A673 (cell line): ENCODE results near the gene RASAL2. TPM values are rescaled to one million over a fixed set of nuclear protein-coding genes. Genes with fewer than 3 reads are reported as not detected.

Experiments
- BruUV-seq: library from RNA; stranded (reverse); fragments of 400-500 nt; replicated peaks from 2 replicates; lab custom pipeline; 2021; lab: Mats Ljungman, UMichigan
- CTCF ChIA-PET: fragments of 300-600 bp; sonication (Branson Sonifier 250); formaldehyde crosslinking; loops from one replicate; lab custom pipeline; 2022; ENCODE audit warnings: antibody characterized with exemption; lab: Charles Lee
- POLR2A ChIA-PET: fragments of 300-600 bp; sonication (Branson Sonifier 250); formaldehyde crosslinking; loops from one replicate; lab custom pipeline; 2022; ENCODE audit warnings: antibody characterized with exemption; ENCODE audit not compliant: low non-redundant PET; lab: Charles Lee
- DNase-seq: peaks from one replicate; pipeline ENCODE4 v3.0.0-alpha.2; 2015; ENCODE audit warnings: low spot score
- H3K27ac ChIP-seq: fragments of 200-600 bp; sonication (generic); 2 replicates; pipeline ENCODE4 v1.5.1; 2016; ENCODE audit warnings: mixed run types, low read depth, mild to moderate bottlenecking, mixed read lengths, antibody characterized with exemption, low read length; ENCODE audit not compliant: poor library complexity, severe bottlenecking
- H3K27me3 ChIP-seq: fragments of 200-600 bp; sonication (generic); replicated peaks from 2 replicates; pipeline ENCODE4 v1.6.1; 2017; ENCODE audit warnings: mixed run types, low read depth, mild to moderate bottlenecking, mixed read lengths, antibody characterized with exemption, low read length; ENCODE audit not compliant: insufficient read depth, poor library complexity
- H3K36me3 ChIP-seq: fragments of 200-600 bp; sonication (generic); 2 replicates; pipeline ENCODE4 v1.6.1; 2016; ENCODE audit warnings: mixed run types, mild to moderate bottlenecking, mixed read lengths, antibody characterized with exemption, low read length; ENCODE audit not compliant: insufficient read depth, poor library complexity, severe bottlenecking
- H3K4me1 ChIP-seq: fragments of 200-600 bp; sonication (generic); 2 replicates; pipeline ENCODE4 v1.6.1; 2017; ENCODE audit warnings: mixed run types, mild to moderate bottlenecking, mixed read lengths, antibody characterized with exemption, low read length; ENCODE audit not compliant: insufficient read depth, poor library complexity, severe bottlenecking
- H3K4me3 ChIP-seq: fragments of 200-600 bp; sonication (generic); 2 replicates; pipeline ENCODE4 v1.5.1; 2016; ENCODE audit warnings: low read depth, mixed run types, mild to moderate bottlenecking, mixed read lengths, low read length; ENCODE audit not compliant: poor library complexity, severe bottlenecking
- H3K9me3 ChIP-seq: fragments of 200-600 bp; sonication (generic); 2 replicates; pipeline ENCODE4 v1.6.1; 2016; ENCODE audit warnings: mixed run types, low read depth, mild to moderate bottlenecking, mixed read lengths, antibody characterized with exemption, low read length; ENCODE audit not compliant: poor library complexity, severe bottlenecking
- CTCF ChIP-seq: fragments of 300-800, 200-600 bp; sonication (generic); conservative IDR thresholded peaks from 2 replicates; pipeline ENCODE4 v1.5.1; 2017; ENCODE audit warnings: low read depth, mild to moderate bottlenecking, antibody characterized with exemption, low read length, moderate library complexity, mixed read lengths
- EZH2 ChIP-seq: fragments of 200-600 bp; sonication (generic); IDR thresholded peaks from 2 replicates; pipeline ENCODE4 v1.6.1; 2017; ENCODE audit warnings: borderline replicate concordance, low read depth, mild to moderate bottlenecking, mixed read lengths, antibody characterized with exemption, low read length; ENCODE audit not compliant: poor library complexity, severe bottlenecking
- intact Hi-C: fragments of 100-400 bp; cut with micrococcal nuclease; formaldehyde crosslinking; loops from one replicate; pipeline ENCODE4 v1.10.0; 2022; ENCODE audit not compliant: unreplicated experiment
- total RNA-seq: library from RNA; stranded (reverse); gene quantifications from 2 replicates; pipeline ENCODE4 v1.2.3, GENCODE V29; 2021

Gene RASAL2
- total RNA-seq, 1 experiment from 2014 or later, result 8.3 TPM

GRCh38 chr1:178055779-178056471, 38.0 kb upstream of the RASAL2 start:
- DNase-seq, result no peak
- POLR2A ChIA-PET, result no interaction called here
- H3K27me3 ChIP-seq, result no peaks in the 10 kb centered on the region
- no peaks in the 10 kb centered on the region for H3K9me3 ChIP-seq
- 0 out of 2 replicates have a peak, but pooled peaks have one; percentile 11 for TF ChIP-seq CTCF
- TF ChIP-seq EZH2, result no peak
- H3K36me3 ChIP-seq, result no peaks in the 10 kb centered on the region
- H3K27ac ChIP-seq, result no peak overlapping the region
- peaks cover 51% of the 10 kb centered on the region for H3K4me1 ChIP-seq
- intact Hi-C loops, result no loop called here
- CTCF ChIA-PET, result no interaction called here
- no peak overlapping the region for H3K4me3 ChIP-seq
- no TSS peak for BruUV-seq

DNA sequence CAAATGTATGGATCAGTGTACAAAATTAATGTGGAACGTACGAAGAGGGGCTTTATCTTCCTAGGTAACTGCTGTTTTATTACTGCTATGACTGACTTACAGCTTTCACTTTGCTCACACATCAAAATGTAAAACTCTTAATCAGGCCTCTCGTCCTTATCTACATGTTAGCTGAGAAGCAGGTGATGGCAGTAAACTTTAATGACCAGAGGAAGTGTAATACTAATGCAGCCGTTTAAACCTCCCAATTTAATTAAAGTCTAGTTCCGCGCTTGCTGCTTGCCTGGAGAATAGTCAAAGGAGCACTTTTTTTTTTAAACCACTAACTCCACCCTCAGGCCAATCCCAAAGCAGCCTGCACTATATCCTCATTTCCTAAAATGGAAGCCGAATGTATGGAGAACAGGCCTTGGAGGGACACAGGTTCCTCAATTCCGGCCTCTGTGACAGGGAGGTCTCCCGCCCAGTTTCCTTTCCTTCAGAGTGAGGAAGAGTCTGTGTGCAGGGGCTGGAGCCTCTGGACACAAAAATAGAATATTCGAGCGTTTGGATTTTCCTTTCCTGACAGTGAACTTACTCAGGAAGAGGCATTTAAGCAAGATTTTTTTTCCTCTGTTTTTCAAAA, 36.7 kb upstream of the RASAL2 start:
- Histone ChIP-seq H3K4me1 (peaks cover 42% of the 10 kb centered on the region), H3K36me3 (no peaks in the 10 kb centered on the region), H3K27ac (no peak overlapping the region), H3K4me3 (no peak overlapping the region), H3K27me3 (no peaks in the 10 kb centered on the region), H3K9me3 (no peaks in the 10 kb centered on the region)
- POLR2A ChIA-PET, result no interaction called here
- no peak for DNase-seq
- intact Hi-C loops, result no loop called here
- no peak for TF ChIP-seq EZH2
- no peak for TF ChIP-seq CTCF
- CTCF ChIA-PET, result interaction anchor here (1.2 kb wide), 1 partner anchor 25 kb away, joined by 3 read pairs; no protein-coding TSS in a partner anchor
- BruUV-seq, result no TSS peak

- Histone ChIP-seq H3K27ac (no peak overlapping the region), H3K9me3 (no peaks in the 10 kb centered on the region), H3K4me1 (peaks cover 34% of the 10 kb centered on the region), H3K27me3 (no peaks in the 10 kb centered on the region), H3K4me3 (no peak overlapping the region), H3K36me3 (no peaks in the 10 kb centered on the region)
- no TSS peak for BruUV-seq
- DNase-seq, result peak; percentile 71
- intact Hi-C loops, result no loop called here
- CTCF ChIA-PET, result interaction anchor here (0.8 to 1.2 kb wide), 2 partner anchors 26 to 110 kb away, joined by 3 read pairs; no protein-coding TSS in a partner anchor
- POLR2A ChIA-PET, result no interaction called here
- TF ChIP-seq CTCF, result no peak
- TF ChIP-seq EZH2, result no peak
Observed at GRCh38 chr1:178057912-178058534, 35.9 kb upstream of the RASAL2 start.
